GM10266 (cell line): Measurements from ENCODE around the gene OR4P4.

Experiments
- DNase-seq: peaks from one replicate; pipeline ENCODE4 v3.0.0; 2012; ENCODE audit errors: extremely low spot score
- TF ChIP-seq, protein P1 (sequence below): IDR thresholded peaks from 2 replicates; pipeline ENCODE4 v1.5.1; 2012; ENCODE audit warnings: mild to moderate bottlenecking, low read depth; ENCODE audit not compliant: control insufficient read depth, insufficient read depth; ENCODE audit errors: missing control alignments

The OR4P4 gene

DNA sequence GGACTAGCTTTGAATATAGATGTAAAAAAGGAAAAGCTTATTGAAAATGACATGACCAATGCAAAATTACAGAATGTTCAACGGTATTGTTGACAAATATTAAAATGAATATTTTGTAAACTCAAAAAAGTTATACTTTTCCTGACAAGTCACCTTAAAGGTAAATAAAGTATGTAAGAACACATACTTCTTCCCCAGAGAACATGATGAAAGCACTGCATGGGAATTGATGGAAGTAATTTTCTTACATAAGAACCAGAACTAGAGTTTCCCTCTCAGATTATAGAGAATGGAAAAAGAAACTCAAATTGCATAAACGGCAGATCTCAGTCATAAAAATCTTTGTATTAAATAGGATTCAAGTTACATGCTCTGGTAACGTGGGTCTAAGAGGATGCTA, at the start of gene OR4P4:
TSS of gene OR4P4 (plus strand) at position 301 of the 400 bp plus-strand sequence.
- TF ChIP-seq, protein P1, sequence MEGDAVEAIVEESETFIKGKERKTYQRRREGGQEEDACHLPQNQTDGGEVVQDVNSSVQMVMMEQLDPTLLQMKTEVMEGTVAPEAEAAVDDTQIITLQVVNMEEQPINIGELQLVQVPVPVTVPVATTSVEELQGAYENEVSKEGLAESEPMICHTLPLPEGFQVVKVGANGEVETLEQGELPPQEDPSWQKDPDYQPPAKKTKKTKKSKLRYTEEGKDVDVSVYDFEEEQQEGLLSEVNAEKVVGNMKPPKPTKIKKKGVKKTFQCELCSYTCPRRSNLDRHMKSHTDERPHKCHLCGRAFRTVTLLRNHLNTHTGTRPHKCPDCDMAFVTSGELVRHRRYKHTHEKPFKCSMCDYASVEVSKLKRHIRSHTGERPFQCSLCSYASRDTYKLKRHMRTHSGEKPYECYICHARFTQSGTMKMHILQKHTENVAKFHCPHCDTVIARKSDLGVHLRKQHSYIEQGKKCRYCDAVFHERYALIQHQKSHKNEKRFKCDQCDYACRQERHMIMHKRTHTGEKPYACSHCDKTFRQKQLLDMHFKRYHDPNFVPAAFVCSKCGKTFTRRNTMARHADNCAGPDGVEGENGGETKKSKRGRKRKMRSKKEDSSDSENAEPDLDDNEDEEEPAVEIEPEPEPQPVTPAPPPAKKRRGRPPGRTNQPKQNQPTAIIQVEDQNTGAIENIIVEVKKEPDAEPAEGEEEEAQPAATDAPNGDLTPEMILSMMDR, result no peak
- DNase-seq, result no peak

DNA sequence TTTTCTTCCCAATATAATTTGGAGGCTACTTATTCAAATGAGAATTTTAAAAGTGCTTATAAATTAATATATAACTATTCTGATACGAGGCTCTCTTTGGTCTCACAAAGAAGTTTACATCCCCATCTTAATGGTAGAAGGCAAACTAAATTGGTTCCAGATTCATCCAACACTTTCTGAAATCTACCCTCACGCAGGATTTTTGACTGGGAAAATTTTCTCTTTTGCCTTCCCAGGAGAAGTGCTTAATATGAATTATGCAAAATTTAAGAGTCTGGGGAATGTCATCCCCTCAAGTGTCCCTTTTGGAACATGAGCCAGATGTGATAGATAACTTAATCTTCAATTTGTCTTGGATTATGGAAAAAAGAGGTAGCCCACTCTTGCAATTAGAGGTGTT, 27.4 kb upstream of the OR4P4 start, which contains the start of gene OR4C11:
TSS of gene OR4C11 (minus strand) at position 101 of the 400 bp plus-strand sequence. CDS start 3,272 bp downstream, outside the sequence.
- TF ChIP-seq, protein P1, result no peak
- no peak for DNase-seq

DNA sequence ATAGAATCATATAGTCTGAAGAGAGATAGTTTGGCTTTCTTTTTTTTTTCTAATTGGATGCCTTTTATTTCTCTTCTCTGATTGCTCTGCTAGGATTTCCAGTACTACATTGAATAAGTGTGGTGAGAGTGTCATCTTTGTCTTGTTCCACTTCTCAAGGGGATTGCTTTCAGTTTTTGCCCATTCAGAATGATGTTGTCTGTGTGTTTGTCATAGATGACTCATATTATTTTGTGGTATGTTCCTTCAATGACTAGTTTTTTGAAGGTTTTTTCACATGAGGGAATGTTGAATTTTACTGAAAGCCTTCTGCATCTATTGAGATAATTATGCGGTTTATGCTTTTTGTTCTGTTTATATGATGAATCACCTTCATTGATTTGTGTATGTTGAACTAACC, 10.4 kb upstream of the OR4P4 start:
- TF ChIP-seq, protein P1, result no peak
- no peak for DNase-seq

DNA sequence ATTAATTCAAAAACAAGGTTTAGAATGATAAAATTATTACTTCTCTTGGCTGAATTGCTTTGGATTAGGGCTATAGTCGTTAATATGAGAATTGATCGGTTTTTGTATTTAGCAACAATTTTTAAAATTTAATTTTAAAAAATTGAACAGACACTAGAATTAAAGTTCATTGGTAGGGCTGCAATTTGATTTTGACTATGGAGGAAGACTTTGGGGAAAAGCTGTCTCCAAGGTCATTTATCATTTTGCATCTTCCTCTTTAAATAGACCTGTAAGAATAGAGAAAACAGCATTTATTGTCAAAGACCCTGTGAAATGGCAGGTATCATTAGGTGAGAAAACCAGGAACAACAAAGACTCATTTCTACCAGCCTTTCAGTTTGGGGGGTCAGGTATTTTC, 13.1 kb downstream of the OR4P4 start, which contains the start of gene OR4S2:
TSS of gene OR4S2 (plus strand) at position 301 of the 400 bp plus-strand sequence. CDS start 2,577 bp downstream, outside the sequence.
- no peak for DNase-seq
- TF ChIP-seq, protein P1, result no peak

DNA sequence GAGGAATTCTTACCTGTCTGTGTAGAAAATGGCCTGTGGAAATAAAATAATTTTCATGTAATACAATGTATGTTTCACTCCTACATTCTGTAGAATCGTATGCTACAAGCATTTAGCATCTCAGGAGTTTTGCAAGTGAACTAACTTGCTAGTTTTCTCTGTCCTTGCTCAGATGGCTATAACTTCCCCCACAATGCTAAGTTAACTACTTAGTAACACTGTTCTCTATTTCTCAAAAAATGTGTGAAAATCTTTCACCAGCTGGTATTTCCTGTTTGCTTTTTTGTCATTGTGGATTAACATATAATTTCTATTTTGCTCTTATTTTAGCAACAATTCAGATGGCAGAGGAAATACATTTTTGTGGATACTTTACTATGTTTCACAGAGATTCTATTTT, 17.6 kb downstream of the OR4P4 start:
- DNase-seq, result no peak
- TF ChIP-seq, protein P1, result no peak

DNA sequence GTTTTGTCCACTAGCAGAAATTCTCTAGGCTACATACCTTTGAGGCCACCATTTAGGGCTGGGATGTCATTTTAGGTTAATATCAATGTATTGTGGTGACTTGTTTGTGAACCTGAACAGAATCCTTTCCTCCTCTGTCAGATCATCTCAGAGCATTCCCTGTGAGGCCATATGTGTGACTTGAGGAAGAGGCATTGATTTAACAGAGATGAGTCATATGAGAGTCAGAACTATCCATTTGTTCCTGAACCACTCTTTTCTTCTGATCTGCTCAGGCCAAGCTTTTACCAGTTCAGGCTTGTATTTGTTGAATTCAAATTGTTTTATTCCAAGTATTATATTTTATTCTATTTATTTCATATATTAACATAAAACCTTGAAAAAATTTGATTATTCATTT, 20.2 kb downstream of the OR4P4 start:
- TF ChIP-seq, protein P1, result no peak
- DNase-seq, result no peak

DNA sequence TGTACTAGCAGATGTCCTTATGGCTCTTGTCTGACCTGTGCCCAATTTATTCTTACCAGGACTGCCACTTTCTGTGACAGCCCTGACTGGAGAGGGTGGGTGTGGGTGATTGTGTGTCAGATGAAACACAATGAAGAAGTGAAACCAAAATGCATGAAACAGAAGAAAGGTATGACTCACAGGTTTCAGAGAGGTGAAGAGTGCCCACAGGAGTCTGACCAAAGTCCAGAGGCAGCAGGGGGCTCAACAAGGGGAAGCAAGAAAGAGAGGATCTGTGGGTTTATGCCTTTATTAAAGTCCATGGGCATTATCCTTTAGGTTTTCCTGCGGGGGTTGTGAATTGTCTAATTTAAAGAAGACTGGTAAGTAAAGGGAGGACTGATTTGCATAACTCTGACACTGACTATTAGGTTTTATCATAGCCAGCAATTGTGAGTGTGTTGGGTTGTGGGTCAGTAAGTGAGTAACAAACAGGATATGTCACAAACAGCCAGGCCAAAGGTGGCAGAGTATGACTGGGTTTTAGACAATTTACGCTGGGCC, 23.2 kb downstream of the OR4P4 start:
- no peak for DNase-seq
- TF ChIP-seq, protein P1, result no peak
